Left hindlimb (tissue), 1 donor: ENCODE results near the gene USP43.

ENCODE experiments used
- DNase-seq: peaks from one replicate; pipeline ENCODE4 v3.0.0-alpha.2; 2018

USP43 gene

DNA sequence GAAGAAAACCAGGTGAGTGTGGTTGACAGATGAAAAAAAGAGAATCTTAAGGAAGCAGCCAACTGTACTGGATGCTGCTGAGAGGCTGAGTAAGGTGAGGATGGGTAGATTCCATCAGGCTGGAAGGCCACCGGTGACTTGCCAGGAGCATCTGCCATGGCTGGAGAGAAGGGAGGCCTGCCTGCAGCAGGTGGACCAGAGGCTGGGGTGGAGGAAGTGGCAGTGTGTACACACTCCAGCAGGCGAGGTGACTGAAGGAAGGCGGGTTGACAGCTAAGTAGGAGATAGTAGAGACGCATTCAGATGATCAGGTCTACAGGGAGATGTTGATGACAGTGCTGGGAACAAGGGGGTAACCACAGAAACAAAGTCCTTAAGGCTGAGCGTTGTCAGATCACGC is 69.5 kb downstream of the USP43 start:
- DNase-seq: no peak

- DNase-seq: no peak
Measured at GRCh38 chr17:9715503-9716016, 70.2 kb downstream of the USP43 start.

DNA sequence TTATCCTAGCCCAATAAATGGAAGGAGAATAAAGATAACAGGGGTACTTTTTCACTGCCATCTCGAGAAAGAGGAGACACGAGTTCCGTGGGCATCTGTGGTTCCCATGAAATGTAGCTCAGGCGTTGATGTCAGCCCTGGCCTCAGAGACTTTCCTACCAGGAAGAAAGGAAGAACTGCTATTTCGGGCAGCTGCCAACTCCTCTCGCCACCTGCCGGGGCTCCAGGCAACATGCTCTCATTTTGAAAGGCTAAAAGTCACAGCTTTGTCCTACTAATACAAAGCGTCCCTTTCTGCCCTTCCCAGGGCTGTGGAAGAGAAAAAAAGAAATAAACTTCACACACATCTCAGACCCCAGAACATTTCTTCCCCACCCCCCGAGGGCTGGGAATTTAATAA is 80.3 kb downstream of the USP43 start:
- no peak for DNase-seq

GRCh38 chr17:9726291-9726690 is 81.0 kb downstream of the USP43 start:
- DNase-seq: no peak

DNA sequence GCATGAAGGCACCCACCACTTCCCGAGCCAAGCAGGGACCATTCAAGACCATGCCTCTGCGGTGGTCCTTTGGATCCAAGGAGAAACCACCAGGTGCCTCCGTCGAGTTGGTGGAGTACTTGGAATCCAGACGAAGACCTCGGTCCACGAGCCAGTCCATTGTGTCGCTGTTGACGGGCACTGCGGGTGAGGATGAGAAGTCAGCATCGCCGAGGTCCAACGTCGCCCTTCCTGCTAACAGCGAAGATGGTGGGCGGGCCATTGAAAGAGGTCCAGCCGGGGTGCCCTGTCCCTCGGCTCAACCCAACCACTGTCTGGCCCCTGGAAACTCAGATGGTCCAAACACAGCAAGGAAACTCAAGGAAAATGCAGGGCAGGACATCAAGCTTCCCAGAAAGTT is 82.7 kb downstream of the USP43 start:
- DNase-seq: no peak

- no peak for DNase-seq
Measured at GRCh38 chr17:9728564-9728963, 83.2 kb downstream of the USP43 start.

DNA sequence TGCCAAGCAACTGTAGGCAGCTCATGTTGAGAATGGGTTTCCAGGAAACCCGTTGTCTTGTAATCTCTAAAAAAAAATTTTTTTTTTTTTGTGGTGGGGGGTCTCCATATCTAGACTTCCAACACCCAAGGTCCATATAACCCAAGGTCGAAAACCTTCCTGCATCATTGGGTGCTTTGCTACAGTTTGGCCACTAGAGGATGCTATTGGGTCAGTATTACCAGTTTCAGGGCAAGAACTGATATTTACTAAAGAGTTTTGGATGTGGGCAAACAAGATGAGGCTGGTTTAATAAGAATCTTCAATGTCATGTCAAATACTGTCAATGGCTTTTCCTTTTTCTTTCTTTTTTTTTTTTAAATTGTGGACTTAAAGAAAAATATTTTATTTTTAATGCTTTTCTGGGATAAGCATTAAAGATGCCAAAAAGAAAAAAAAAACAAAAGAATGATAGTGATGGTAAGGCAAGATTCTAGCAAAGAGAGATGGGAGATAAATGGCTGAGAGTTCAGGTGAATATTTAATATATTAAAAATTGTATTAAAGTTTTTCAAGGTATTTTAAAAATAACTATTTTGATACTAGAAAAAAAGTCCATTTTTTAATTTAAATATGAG is 83.8 kb downstream of the USP43 start:
- no peak for DNase-seq

DNA sequence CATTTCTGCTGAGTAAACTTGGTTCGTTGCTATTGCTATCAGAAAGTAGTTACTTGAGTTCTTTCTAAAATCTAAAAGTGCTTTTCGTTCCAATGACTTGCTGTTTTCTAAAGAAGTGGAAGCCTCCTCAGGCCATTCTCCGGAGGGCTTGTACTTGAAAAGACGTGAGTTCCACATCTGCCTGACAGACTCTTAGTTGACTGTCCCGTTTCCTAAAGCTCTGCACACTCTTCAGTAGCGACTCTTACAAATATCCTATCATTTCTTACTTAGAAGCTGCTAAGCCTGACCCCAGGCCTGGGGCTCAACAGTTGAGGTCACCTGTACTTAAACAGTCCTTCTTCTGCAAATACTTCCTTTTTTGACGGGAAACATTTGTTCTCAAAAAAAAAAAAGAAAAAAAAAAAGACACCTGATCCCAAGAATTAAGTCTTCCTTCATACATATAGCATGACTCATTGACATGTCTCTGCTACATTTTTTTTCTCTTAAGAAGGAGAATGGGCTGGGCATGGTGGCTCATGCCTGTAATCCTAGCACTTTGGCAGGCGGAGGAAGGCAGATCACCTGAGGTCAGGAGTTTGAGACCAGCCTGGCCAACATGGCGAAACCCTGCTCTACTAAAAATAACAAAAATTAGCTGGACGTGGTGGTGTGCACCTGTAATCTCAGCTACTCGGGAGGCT is 84.6 kb downstream of the USP43 start:
- DNase-seq: no peak

- DNase-seq: no peak
Measured at GRCh38 chr17:9750524-9750923, 105.2 kb downstream of the USP43 start.

DNA sequence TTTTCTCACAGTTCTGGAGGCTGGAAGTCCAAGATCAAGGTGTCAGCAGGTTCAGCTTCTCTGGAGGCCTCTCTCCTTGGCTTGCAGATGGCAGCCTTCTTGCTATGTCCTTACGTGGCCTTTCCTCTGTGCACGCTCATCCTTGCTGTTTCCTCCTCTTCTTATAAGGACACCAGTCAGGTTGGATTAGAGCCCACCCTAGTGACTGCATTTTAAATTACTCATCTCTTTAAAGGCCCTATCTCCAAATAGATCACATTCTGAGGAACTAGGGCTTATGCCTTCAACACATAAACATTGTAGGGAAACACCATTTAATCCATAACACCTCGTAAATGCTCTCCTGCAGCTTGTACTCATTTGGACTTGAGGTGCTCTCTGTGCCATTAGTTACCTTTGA is 109.8 kb downstream of the USP43 start:
- DNase-seq: no peak

- DNase-seq: no peak
Measured at GRCh38 chr17:9760266-9760665, 114.9 kb downstream of the USP43 start.

DNA sequence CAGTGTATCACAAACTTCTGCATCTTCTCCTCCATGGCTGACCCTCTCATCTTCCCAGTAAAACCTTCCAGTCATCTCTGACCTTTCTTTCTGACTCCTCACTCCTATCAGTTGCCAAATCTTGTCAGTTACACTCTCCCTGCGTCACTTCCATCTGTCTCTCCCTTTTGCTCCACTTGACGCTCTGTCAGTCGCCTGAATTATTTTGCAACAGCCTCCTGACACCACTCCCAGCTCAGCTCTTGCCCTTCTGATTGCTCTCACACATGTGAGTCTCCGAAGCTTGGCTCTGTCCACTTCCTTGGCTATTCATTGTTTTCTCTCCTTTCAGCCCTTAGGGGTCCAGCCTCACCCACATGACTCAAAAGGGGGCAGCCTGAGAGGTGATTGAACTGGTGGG is 118.3 kb downstream of the USP43 start:
- DNase-seq: no peak

DNA sequence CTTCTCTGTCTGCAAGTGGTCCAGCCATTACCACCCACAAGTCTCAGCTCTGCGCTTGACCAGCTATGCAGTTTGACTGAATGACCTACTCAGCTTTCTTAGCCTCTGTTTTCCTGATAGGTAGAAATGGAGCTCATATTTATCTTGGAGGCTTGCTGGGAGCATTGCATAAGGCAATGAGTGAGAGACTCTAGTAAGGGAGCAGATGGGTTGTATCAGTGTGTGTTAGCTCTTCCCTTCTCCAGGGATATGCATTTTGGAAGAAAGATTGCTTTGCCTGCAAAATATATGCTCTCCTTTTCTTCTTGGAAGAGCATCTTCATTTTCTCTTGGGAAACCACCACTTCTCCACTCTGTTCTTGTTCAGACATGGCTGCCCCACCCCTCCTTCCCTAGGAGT is 120.0 kb downstream of the USP43 start:
- no peak for DNase-seq

DNA sequence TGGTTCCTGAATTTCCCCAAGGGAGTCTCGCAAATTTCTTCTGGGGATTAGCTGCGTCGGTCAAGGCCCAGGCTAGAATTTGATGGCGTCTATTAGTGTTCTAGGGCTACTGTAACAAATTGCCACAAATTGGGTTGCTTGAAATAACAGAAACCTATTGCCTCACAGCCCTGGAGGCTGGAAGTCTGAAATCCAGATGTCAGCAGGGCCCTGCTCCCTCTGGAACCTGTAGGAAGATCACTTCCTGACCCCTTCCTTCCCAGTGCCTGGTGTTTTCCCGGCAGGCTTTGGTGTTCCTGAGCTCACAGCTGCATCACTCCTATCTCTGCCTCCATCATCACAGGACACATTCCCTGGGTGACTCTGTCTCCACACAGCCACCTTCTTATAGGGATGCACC is 121.7 kb downstream of the USP43 start:
- DNase-seq: no peak

- no peak for DNase-seq
Measured at GRCh38 chr17:9767432-9767991, 122.2 kb downstream of the USP43 start.

DNA sequence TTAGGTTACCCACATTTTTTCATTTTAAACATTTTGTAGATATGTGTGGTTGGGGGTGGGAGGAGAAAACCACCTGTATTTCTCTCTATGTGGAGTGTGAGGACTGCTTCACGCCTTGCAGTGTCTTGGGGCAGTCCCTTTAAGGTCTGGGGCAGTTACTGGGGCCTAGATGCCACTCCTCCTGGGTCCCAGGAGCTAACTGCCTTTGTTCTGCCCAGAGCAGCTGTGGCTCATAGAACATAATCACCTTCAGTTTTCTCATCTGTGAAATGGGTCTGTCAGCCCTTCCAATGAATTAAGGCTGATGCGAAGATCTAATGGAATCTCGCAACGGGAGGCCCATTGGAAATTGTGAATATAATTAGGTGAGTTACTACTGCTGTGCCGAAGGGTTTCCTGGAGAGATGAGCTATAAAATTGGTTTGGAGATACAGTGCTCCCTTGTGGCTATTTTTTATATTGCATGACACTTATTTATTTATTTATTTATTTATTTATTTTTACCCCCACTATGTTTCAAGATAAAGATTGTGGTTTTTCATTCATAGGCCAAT is 123.1 kb downstream of the USP43 start:
- no peak for DNase-seq

DNA sequence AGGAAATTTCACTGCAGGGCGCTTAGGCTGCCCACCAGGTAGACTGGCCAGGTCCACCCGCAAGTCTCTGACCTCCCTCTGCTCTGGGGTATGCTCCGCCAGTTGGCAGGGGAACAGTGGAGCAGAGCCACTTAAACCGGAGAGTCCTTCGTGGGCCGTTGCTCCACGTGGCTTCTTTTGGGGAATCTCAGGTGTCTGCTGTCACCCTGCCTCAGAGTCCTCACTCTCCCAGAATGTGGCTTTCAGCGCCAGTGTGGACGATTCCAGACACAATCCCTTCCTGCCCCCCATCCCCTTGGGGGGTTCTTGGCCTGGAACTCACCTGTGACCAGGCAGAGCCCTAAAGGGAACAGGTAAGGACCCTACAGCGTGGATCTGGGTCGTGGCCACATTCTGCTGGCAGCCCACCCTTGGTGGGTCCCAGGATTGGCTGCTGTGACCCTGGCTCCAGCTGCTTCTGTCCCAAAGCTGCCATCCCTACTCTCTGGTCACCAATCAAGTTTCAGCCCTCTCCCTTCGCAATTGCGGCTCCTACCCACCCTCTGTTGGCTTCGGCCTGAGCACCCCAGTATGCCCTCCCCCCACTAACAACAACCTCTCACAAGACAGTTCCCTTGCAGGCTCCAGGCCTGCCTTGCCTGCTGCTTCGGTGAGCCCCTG is 123.8 kb downstream of the USP43 start:
- DNase-seq: no peak

GRCh38 chr17:9771465-9771864 is 126.1 kb downstream of the USP43 start:
- DNase-seq: no peak

GRCh38 chr17:9772658-9773057 is 127.3 kb downstream of the USP43 start:
- DNase-seq: no peak

GRCh38 chr17:9776911-9777310 is 131.6 kb downstream of the USP43 start:
- no peak for DNase-seq
